ENCODE measurements around the gene MYO18B.
A peak's percentile ranks its signal among the peaks of the same experiment; 100 is the strongest.

Gene MYO18B

GRCh38 chr22:25749420-25750169, 7.6 kb downstream of the MYO18B start:
- no peak for DNase-seq

GRCh38 chr22:25750569-25751173, 8.7 kb downstream of the MYO18B start:
- DNase-seq = no peak

DNA sequence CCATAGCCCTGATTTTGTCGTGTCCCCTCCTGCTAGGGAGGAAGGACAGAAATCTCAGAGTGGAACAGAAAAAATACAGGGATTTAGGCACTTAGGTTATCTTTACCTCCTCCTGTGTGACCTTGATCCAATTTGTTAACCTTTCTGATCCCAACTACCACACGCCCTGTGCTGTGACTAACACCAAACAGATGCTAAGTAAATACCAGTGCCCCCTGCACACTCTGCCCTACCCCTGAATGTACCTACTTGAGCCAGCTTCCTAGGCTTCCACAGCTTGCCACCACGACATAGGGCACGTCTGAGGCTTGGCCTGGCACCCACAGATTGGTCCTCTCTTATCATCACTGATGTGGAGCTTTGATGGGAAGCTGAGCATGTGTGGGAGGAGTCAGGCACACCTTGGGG, 9.2 kb downstream of the MYO18B start:
- DNase-seq = no peak

DNA sequence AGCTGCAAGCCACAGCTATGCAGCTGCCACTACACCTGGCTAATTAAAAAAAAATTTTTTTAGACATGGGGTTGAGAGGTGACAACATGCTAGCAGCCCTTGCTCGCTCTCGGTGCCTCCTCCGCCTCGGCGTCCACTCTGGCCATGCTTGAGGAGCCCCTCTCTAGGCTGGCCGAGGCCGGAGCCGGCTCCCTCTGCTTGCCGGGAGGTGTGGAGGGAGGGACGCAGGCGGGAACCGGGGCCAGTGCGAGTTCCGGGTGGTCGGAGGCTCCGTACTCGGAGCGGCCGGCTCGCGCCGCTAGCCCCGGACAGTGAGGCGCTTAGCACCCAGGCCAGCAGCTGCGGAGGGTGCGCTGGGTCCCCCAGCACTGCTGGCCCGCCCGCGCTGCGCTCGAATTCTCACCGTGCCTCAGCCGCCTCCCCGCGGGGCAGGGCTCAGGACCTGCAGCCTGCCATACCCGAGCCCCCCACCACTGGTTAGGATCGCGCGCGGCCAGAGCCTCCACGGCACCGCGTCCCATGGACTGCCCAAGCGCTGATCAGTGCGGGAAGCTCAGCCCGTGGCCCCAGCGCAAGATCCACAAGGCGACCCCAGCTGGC, 10.7 kb downstream of the MYO18B start:
- no peak for DNase-seq

DNA sequence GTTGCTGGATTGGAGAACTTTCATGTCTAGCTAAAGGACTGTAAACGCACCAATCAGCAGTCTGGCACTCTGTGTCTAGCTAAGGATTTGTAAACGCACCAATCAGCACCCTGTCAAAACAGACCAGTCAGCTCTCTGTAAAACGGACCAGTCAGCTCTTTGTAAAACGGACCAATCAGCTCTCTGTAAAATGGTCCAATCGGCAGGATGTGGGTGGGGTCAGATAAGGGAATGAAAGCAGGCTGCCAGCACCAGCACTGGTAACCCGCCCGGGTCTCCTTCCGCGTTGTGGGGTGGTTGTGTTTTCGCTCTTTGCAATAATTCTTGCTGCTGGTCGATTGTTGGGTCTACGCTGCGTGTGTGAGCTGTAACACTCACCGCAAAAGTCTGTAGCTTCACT, 11.3 kb downstream of the MYO18B start:
- no peak for DNase-seq

DNA sequence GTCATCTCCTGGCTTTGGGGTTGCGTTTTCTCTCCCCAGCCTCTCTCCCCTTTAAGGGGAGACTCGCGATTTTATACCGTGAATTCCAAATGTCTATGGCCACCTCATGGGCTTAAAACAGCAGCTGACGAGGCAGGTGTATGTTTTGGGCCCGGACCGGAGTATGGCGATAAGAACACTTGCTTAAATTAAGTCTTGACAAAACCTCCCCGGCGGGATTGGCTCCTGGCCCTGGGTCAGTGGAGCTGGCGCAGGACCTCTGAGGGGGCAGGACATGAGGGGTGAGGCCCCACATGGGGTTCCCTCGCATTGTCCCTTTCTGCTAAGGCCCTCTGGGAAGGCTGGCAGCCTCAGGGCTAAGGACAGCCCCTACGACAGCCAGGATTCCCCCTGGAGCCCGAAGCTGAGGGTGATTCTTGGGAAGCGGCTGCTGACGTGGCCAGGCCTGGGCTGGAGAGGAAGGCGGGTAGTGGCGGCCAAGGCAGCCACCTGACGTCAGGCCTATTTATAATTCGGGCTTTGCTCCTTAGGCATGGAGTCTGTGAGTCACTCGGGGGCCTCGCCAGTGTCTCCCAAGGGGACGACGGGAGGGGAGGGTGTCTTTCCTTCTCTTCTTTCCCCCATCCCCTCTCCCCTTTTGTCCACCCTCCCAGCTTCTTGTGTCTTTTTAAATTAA, 12.7 kb downstream of the MYO18B start:
- no peak for DNase-seq

DNA sequence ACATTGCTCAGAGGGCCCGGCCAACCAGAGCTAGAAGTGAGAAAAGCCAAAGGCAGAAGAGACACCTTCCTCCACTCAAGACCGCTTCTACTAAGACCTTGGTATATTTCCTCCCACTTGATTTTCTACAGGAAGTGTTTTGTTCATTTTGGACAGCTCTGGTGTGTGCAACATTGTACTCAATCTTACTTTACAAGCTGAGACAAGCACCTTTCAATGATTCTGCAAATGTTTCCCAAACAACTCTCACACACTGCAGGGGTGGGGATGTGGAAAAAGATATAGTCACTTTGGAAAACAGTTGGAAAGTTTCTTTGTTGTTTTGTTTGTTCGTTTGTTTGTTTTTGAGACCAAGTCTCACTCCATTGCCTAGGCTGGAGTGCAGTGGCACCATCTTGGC, 15.7 kb downstream of the MYO18B start:
- DNase-seq = no peak

- DNase-seq = no peak
Observed at GRCh38 chr22:25758316-25758715, 16.3 kb downstream of the MYO18B start.

DNA sequence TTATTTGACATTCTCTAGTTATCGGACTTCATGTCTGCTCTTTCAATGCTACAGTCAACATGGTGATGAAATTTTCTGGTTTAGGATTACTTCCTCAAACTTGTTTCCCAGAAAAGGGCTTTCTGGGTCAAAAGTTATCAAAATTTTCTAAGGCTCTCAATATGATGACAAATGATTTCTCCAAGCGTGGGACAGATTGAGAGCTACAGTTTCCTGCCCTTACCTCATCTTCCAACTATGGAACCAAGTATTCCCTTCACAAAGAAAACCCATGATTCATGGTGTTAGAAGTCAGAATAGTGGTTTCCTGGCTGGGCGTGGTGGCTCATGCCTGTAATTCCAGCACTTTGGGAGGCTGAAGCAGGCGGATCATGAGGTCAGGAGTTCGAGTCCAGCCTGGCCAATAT, 17.8 kb downstream of the MYO18B start:
- peak; percentile 71 to 83 for DNase-seq

DNA sequence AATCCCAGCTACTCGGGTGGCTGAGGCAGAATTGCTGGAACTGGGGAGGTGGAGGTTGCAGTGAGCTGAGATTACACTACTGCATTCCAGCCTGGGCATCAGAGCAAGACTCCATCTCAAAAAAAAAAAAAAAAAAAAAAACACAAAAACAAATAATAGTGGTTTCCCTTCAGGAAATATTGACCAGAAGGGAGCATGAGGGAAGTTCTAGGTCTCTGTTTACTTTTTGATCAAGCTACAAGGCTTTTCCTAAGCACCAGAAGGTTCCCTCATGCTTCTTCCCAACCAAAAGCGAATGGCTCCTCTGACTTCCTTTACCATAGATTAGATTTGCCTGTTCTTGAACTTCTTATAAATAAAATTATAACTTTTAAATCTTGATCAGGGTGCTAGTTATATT, 18.3 kb downstream of the MYO18B start:
- DNase-seq = no peak

DNA sequence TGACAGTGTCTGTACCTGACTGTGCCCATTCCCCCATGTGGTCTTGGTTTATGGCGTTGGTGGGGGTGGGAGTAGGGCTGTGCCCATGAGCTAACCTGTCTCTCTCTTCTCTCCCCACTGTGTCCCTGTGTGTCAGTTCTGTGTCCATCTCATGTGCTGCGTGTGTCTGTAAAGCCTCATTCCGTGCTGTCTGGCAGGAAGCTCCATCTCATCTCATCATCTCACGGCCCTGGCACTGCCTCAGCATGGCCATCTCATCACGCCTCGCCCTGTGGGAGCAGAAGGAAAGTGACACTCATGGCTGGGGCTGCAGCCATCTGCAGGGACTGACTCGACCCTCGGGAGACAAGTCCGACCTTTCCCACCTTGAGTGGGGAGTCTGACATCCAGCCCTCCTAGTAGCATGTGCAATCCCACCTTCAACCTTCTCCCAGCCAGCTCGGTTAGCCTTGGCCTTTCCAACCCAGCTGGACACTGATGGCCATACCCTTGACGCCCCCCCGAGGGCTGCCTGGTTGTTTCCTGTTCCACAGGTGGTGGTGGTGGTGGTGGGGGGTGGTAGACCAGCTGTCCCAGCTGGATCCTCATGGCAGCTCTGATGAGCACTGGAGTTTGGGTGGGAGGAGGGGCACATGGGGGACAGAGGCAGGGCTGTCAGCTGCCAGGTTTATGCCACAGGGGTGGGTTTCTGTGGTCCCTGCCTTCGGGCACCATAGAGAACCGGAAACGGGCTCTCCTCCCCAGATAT, 19.0 kb downstream of the MYO18B start:
- no peak for DNase-seq

- no peak for DNase-seq
Observed at GRCh38 chr22:25762147-25762546, 20.2 kb downstream of the MYO18B start.

GRCh38 chr22:25763239-25763777, 21.3 kb downstream of the MYO18B start:
- DNase-seq = peak in 1 of 2 experiments; percentile 15

- DNase-seq = no peak
Observed at GRCh38 chr22:25764270-25765015, 22.5 kb downstream of the MYO18B start.

GRCh38 chr22:25765016-25765367, 23.0 kb downstream of the MYO18B start:
- DNase-seq = no peak

DNA sequence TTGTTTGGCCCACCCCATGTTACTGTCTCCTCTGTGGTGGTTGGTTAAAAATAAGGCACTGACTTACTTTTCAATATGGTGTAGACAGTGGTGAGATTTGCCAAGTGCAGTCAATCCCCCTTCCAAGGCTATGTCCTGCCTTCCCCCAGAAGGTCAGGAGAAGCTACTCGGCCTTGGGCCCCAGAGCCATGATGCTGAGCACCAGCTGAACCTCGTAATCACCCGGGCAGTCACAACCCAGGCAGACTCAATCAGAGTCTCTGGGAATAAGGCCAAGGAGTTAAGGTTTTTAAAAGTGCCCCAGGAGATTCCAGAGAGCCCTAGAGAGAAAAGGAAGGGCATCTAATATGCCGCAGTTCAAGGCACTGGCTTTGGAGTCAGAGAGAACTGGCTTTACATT, 23.8 kb downstream of the MYO18B start:
- DNase-seq = no peak

GRCh38 chr22:25766418-25766817, 24.4 kb downstream of the MYO18B start:
- DNase-seq = no peak

GRCh38 chr22:25770333-25770732, 28.3 kb downstream of the MYO18B start:
- DNase-seq = no peak

DNA sequence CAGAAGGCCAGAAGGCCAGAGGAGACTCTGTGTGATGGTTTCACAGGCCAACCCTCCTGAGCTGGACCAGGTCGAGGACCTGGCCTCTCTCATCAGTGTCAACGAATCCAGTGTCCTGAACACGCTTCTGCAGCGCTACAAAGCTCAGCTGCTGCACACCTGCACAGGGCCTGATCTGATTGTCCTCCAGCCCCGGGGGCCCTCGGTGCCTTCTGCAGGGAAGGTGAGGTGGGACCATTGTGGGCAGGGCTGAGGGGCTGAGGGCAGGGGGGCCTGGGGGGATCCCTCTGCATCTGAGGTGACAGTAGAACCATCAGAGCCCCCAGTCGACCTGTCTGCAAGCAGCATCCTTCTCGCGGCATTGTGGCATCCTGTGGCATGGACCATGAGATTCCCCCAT, 30.3 kb downstream of the MYO18B start:
- DNase-seq = no peak

GRCh38 chr22:25774575-25775026, 32.6 kb downstream of the MYO18B start:
- no peak for DNase-seq

DNA sequence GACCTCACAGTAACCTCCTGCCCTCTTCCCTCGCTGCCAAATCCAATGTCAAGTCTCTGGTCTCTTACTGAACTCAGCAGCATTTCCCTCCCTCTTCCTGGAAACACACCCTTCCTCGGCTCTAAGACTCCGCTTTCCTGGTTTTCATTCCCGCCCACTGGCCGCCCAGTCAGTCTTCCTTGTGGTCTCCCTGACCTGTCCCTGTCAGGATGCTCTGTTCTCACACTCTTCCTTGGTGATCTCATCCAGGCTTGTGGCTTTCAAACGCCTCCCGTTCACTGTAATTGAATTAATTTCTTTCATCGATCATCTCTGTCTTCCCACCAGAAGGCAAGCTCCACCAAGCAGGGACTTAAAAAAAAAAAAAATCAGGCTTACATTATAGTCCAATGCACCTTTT, 33.5 kb downstream of the MYO18B start:
- DNase-seq = no peak

- no peak for DNase-seq
Observed at GRCh38 chr22:25777411-25777810, 35.4 kb downstream of the MYO18B start.
